ENCODE data around the gene AUTS2. TPM values are rescaled to one million over a fixed set of nuclear protein-coding genes. Genes with fewer than 3 reads are reported as not detected.

AUTS2 gene
- total and polyA plus RNA-seq, 9 of the 15 experiments (the other 6 are each of a cell fraction or from before 2014, with no cell fraction given): 0.58 TPM; not detected in 8

DNA sequence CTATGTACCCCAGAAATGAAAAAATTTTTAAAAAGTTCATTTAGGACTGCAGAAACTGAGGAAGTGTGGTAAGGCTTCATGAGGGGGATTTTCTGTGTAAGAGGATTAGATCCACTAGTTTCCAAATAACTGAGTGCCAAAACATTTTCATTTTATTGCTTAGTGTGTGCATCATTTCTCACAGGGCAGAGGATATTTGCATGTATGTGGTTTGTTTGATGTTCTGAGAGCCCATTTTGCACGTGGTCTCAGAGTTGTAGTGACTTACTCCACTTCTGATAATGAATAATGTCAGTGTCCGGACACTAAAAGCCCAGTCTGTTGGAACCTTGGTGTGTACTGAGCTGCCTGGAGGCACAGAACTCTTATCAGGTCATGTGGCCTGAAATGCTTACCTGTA lies 299.9 kb downstream of the AUTS2 start:
- intact Hi-C loops (cut with micrococcal nuclease): no loop called here
- no peak overlapping the region for H3K9ac ChIP-seq (ENCODE audit: insufficient read depth in 1 of 2, low read depth in 2 of 2, low read length in 2 of 2)
- no peak overlapping the region for H3K27ac ChIP-seq (ENCODE audit: extremely low read depth, low read depth, low read length)
- ATAC-seq: no peak
- H3K36me3 ChIP-seq (ENCODE audit: control insufficient read depth, insufficient read depth, low read length): no peaks in the 10 kb centered on the region
- in situ Hi-C loops (cut with MboI): no loop called here
- H3K9me3 ChIP-seq (replicated peaks; ENCODE audit: control insufficient read depth, insufficient read depth, low read depth, low read length): no peaks in the 10 kb centered on the region
- 0% methylated on average over 2 of the region's 2 CpGs for WGBS (ENCODE audit: insufficient coverage, low coverage, missing lambda C conversion rate)
- H3K4me2 ChIP-seq (ENCODE audit: insufficient read depth, low read length): no peak overlapping the region
- BruUV-seq (replicated peaks): no TSS peak
- POLR2A ChIA-PET: no interaction called here
- DNase-seq (ENCODE audit: extremely low read depth in 1 of 4, low spot score in 3 of 4): no peak
- no peaks in the 10 kb centered on the region for H3K27me3 ChIP-seq (ENCODE audit: control insufficient read depth in 2 of 2, insufficient read depth in 2 of 2, low read length in 2 of 2)
- H3K4me1 ChIP-seq (replicated peaks in 1 of 2; ENCODE audit: control insufficient read depth in 2 of 2, insufficient read depth in 2 of 2, low read length in 2 of 2): no peaks in the 10 kb centered on the region
- CTCF ChIA-PET (ENCODE audit: low intra/inter-chr PET ratio): no interaction called here
- no peak for FAIRE-seq
- H3K9me1 ChIP-seq (ENCODE audit: control insufficient read depth, insufficient read depth, low read length): no peaks in the 10 kb centered on the region
- no peak overlapping the region for H3K4me3 ChIP-seq
- H4K20me1 ChIP-seq (replicated peaks; ENCODE audit: control insufficient read depth, insufficient read depth, low read length): no peaks in the 10 kb centered on the region
- no peak overlapping the region for H2AFZ ChIP-seq (ENCODE audit: low read depth, low read length)
- no peaks in the 10 kb centered on the region for H3K79me2 ChIP-seq (ENCODE audit: control insufficient read depth, insufficient read depth, low read length)
- TF ChIP-seq, protein P1, sequence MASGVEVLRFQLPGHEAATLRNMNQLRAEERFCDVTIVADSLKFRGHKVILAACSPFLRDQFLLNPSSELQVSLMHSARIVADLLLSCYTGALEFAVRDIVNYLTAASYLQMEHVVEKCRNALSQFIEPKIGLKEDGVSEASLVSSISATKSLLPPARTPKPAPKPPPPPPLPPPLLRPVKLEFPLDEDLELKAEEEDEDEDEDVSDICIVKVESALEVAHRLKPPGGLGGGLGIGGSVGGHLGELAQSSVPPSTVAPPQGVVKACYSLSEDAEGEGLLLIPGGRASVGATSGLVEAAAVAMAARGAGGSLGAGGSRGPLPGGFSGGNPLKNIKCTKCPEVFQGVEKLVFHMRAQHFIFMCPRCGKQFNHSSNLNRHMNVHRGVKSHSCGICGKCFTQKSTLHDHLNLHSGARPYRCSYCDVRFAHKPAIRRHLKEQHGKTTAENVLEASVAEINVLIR (CRISPR knock-in tag; IDR thresholded peaks at IDR 0.05): no peak
- no peak for TF ChIP-seq PTRF (tag; IDR thresholded peaks at IDR 0.05)
- TF ChIP-seq ETS1 (conservative IDR thresholded peaks at IDR 0.05; ENCODE audit: control insufficient read depth, low read depth, low read length): no peak
- TF ChIP-seq, protein P2, sequence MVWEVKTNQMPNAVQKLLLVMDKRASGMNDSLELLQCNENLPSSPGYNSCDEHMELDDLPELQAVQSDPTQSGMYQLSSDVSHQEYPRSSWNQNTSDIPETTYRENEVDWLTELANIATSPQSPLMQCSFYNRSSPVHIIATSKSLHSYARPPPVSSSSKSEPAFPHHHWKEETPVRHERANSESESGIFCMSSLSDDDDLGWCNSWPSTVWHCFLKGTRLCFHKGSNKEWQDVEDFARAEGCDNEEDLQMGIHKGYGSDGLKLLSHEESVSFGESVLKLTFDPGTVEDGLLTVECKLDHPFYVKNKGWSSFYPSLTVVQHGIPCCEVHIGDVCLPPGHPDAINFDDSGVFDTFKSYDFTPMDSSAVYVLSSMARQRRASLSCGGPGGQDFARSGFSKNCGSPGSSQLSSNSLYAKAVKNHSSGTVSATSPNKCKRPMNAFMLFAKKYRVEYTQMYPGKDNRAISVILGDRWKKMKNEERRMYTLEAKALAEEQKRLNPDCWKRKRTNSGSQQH (CRISPR knock-in tag; IDR thresholded peaks at IDR 0.05): no peak
- TF ChIP-seq, protein P3, sequence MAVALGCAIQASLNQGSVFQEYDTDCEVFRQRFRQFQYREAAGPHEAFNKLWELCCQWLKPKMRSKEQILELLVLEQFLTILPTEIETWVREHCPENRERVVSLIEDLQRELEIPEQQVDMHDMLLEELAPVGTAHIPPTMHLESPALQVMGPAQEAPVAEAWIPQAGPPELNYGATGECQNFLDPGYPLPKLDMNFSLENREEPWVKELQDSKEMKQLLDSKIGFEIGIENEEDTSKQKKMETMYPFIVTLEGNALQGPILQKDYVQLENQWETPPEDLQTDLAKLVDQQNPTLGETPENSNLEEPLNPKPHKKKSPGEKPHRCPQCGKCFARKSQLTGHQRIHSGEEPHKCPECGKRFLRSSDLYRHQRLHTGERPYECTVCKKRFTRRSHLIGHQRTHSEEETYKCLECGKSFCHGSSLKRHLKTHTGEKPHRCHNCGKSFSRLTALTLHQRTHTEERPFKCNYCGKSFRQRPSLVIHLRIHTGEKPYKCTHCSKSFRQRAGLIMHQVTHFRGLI (CRISPR knock-in tag; IDR thresholded peaks at IDR 0.05): no peak
- no peak for TF ChIP-seq ARID4B (CRISPR knock-in tag; IDR thresholded peaks at IDR 0.05)
- no peak for TF ChIP-seq MECOM (CRISPR knock-in tag; IDR thresholded peaks at IDR 0.05)
- TF ChIP-seq, protein P4, sequence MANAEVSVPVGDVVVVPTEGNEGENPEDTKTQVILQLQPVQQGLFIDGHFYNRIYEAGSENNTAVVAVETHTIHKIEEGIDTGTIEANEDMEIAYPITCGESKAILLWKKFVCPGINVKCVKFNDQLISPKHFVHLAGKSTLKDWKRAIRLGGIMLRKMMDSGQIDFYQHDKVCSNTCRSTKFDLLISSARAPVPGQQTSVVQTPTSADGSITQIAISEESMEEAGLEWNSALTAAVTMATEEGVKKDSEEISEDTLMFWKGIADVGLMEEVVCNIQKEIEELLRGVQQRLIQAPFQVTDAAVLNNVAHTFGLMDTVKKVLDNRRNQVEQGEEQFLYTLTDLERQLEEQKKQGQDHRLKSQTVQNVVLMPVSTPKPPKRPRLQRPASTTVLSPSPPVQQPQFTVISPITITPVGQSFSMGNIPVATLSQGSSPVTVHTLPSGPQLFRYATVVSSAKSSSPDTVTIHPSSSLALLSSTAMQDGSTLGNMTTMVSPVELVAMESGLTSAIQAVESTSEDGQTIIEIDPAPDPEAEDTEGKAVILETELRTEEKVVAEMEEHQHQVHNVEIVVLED (CRISPR knock-in tag; IDR thresholded peaks at IDR 0.05): no peak
- no peak for TF ChIP-seq PREB (CRISPR knock-in tag; IDR thresholded peaks at IDR 0.05)
